Measurements from ENCODE around the gene ZNF425.
"Not testable (repeated sequence)": the region's sequence is repeated elsewhere in the genome, so short reads cannot be mapped to it uniquely, and the experiment has no call there.

Gene ZNF425

GRCh38 chr7:149147072-149147751 lies 21.1 kb upstream of the ZNF425 start, which contains the start of gene ZNF398:
TSS of gene ZNF398 (plus strand) at chr7:149147453. CDS start at chr7:149147743, 290 bp downstream.
- TF ChIP-seq, protein P1, sequence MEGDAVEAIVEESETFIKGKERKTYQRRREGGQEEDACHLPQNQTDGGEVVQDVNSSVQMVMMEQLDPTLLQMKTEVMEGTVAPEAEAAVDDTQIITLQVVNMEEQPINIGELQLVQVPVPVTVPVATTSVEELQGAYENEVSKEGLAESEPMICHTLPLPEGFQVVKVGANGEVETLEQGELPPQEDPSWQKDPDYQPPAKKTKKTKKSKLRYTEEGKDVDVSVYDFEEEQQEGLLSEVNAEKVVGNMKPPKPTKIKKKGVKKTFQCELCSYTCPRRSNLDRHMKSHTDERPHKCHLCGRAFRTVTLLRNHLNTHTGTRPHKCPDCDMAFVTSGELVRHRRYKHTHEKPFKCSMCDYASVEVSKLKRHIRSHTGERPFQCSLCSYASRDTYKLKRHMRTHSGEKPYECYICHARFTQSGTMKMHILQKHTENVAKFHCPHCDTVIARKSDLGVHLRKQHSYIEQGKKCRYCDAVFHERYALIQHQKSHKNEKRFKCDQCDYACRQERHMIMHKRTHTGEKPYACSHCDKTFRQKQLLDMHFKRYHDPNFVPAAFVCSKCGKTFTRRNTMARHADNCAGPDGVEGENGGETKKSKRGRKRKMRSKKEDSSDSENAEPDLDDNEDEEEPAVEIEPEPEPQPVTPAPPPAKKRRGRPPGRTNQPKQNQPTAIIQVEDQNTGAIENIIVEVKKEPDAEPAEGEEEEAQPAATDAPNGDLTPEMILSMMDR (IDR thresholded peaks at IDR 0.05; ENCODE audit: low read depth, low read length), result peak; percentile 28
- peak; percentile 73 to 84 for DNase-seq (ENCODE audit: low read depth in 2 of 2)
- H3K4me3 ChIP-seq (replicated peaks in 1 of 2; ENCODE audit: low read depth in 2 of 2, low read length in 2 of 2), result peak within 1 kb of the TSS; percentile 83 to 86

DNA sequence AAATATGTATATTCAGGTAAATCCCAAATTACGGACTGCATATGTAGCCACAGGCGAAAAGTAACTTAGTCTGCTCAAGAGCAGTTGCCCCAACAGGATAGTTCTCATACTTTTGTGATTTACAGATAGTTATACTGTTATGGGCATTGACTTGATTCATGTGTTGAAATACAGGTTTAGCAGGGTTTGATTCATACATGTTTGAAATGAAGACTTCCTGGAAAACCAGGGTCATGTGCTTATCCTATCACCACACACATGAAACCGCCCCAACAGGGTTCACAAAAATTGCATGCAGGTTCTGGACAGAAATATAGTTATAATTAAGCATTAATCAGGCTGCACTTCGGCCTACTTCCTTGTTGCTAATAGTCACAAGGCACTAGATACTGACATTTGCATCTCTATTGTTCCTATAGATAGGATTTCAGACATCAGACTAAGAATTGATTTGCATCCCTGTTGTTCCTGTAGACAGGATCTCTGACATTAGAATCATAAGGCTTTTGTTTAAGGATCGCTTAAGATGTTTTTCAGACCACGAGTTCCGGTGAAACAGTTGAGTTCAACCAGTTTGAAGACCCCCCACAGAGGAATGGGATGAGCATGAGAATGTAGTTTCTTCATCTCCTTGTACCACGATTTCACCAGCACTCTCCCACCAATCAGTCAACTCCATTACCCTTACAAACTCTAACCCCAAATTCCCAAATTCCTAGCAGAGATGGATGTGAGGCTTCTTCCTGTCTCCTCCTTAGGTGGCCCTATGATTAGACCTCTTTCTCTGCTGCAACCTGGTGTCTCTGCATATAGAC lies 19.1 kb upstream of the ZNF425 start:
- no peak overlapping the region for H3K4me3 ChIP-seq (replicated peaks in 1 of 2; ENCODE audit: low read depth in 2 of 2, low read length in 2 of 2)

GRCh38 chr7:149144436-149144922 lies 18.4 kb upstream of the ZNF425 start:
- DNase-seq (ENCODE audit: low read depth in 2 of 2); H3K4me3 ChIP-seq (replicated peaks in 1 of 2; ENCODE audit: low read depth in 2 of 2, low read length in 2 of 2): not testable (repeated sequence)

More for the DNA sequence above, 19.1 kb upstream of the ZNF425 start:
- DNase-seq (ENCODE audit: low read depth in 2 of 2), result no peak
- TF ChIP-seq, protein P1 (IDR thresholded peaks at IDR 0.05; ENCODE audit: low read depth, low read length), result no peak

GRCh38 chr7:149141893-149142292 lies 15.8 kb upstream of the ZNF425 start:
- TF ChIP-seq, protein P1 (IDR thresholded peaks at IDR 0.05; ENCODE audit: low read depth, low read length), result no peak
- no peak overlapping the region for H3K4me3 ChIP-seq (replicated peaks in 1 of 2; ENCODE audit: low read depth in 2 of 2, low read length in 2 of 2)
- no peak for DNase-seq (ENCODE audit: low read depth in 2 of 2)

DNA sequence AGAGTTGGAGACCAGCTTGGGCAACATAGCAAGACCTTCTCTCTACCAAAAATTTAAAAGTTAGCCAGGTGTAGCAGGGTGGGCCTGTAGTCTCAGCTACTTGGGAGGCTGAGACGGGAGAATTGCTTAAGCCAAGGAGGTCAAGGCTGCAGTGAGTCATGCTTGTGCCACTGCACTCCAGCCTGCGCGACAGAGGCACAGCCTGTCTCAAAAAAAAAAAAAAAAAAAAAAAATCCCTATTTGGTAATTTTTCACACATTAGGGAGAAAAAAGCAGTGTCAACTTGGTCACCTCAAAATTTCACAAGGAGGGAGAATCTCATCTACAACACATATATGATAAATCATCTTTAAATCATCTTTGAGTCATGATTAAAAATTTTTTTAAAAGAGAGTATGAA lies 14.7 kb upstream of the ZNF425 start:
- H3K4me3 ChIP-seq (replicated peaks in 1 of 2; ENCODE audit: low read depth in 2 of 2, low read length in 2 of 2), result no peak overlapping the region
- TF ChIP-seq, protein P1 (IDR thresholded peaks at IDR 0.05; ENCODE audit: low read depth, low read length), result no peak
- DNase-seq (ENCODE audit: low read depth in 2 of 2), result peak in 1 of 2 donors; percentile 35

- no peak overlapping the region for H3K4me3 ChIP-seq (replicated peaks in 1 of 2; ENCODE audit: low read depth in 2 of 2, low read length in 2 of 2)
- TF ChIP-seq, protein P1 (IDR thresholded peaks at IDR 0.05; ENCODE audit: low read depth, low read length), result no peak
- DNase-seq (ENCODE audit: low read depth in 2 of 2), result no peak
These were observed 10.0 kb upstream of the ZNF425 start for GRCh38 chr7:149136118-149136517.
